ENCODE measurements around the gene DES.

GRCh38 chr2:219438453-219438852 is 20.3 kb downstream of the DES start:
- TF ChIP-seq, protein P1, sequence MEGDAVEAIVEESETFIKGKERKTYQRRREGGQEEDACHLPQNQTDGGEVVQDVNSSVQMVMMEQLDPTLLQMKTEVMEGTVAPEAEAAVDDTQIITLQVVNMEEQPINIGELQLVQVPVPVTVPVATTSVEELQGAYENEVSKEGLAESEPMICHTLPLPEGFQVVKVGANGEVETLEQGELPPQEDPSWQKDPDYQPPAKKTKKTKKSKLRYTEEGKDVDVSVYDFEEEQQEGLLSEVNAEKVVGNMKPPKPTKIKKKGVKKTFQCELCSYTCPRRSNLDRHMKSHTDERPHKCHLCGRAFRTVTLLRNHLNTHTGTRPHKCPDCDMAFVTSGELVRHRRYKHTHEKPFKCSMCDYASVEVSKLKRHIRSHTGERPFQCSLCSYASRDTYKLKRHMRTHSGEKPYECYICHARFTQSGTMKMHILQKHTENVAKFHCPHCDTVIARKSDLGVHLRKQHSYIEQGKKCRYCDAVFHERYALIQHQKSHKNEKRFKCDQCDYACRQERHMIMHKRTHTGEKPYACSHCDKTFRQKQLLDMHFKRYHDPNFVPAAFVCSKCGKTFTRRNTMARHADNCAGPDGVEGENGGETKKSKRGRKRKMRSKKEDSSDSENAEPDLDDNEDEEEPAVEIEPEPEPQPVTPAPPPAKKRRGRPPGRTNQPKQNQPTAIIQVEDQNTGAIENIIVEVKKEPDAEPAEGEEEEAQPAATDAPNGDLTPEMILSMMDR (IDR thresholded peaks at IDR 0.05), result no peak
- TF ChIP-seq POLR2A (IDR thresholded peaks at IDR 0.05), result no peak

Data from body of pancreas (tissue), 4 donors.